H9 (cell line): Measurements from ENCODE around the gene BCAR1. TPM values are rescaled to one million over a fixed set of nuclear protein-coding genes. Genes with fewer than 3 reads are reported as not detected.

ENCODE experiments used
- DNase-seq: peaks from one replicate; pipeline ENCODE4 v3.0.0-alpha.2; 2017
- H2AFZ ChIP-seq: one replicate; pipeline ENCODE4 v1.6.1; 2013; ENCODE audit warnings: mild to moderate bottlenecking, low read length, control low read depth, moderate library complexity
- H2AK5ac ChIP-seq: 2 replicates; pipeline ENCODE4 v1.6.1; 2013; ENCODE audit warnings: low read length, control low read depth, mixed read lengths; ENCODE audit not compliant: insufficient read length
- H2BK120ac ChIP-seq: one replicate; pipeline ENCODE4 v1.6.1; 2013; ENCODE audit warnings: low read depth, mild to moderate bottlenecking, low read length, control low read depth, inconsistent platforms; ENCODE audit not compliant: poor library complexity, severe bottlenecking
- H2BK12ac ChIP-seq: 2 replicates; pipeline ENCODE4 v1.6.1; 2013; ENCODE audit warnings: low read length, control low read depth, mixed read lengths, low read depth; ENCODE audit not compliant: insufficient read length
- H2BK15ac ChIP-seq: 2 replicates; pipeline ENCODE4 v1.6.1; 2013; ENCODE audit warnings: low read depth, low read length, control low read depth
- H2BK20ac ChIP-seq: one replicate; pipeline ENCODE4 v1.6.1; 2013; ENCODE audit warnings: low read depth, mild to moderate bottlenecking, low read length, control low read depth, inconsistent platforms; ENCODE audit not compliant: poor library complexity, severe bottlenecking
- H2BK5ac ChIP-seq: 2 replicates; pipeline ENCODE4 v1.6.1; 2013; ENCODE audit warnings: low read length, control low read depth, mixed read lengths; ENCODE audit not compliant: insufficient read length
- H3K14ac ChIP-seq: 2 replicates; pipeline ENCODE4 v1.6.1; 2013; ENCODE audit warnings: low read length, control low read depth; ENCODE audit not compliant: insufficient read depth
- H3K18ac ChIP-seq: 2 replicates; pipeline ENCODE4 v1.6.1; 2013; ENCODE audit warnings: low read depth, mild to moderate bottlenecking, mixed read lengths, low read length, control low read depth; ENCODE audit not compliant: insufficient read length
- H3K23ac ChIP-seq: 2 replicates; pipeline ENCODE4 v1.6.1; 2013; ENCODE audit warnings: low read length, control low read depth, mixed read lengths, low read depth; ENCODE audit not compliant: insufficient read length
- H3K23me2 ChIP-seq: 2 replicates; pipeline ENCODE4 v1.6.1; 2013; ENCODE audit warnings: low read depth, mild to moderate bottlenecking, mixed read lengths, low read length, control low read depth; ENCODE audit not compliant: insufficient read length, poor library complexity, severe bottlenecking
- H3K27ac ChIP-seq: 2 replicates; pipeline ENCODE4 v1.5.1; 2013; ENCODE audit warnings: low read length, control low read depth, mixed read lengths, low read depth; ENCODE audit not compliant: insufficient read length
- H3K27me3 ChIP-seq: 2 replicates; pipeline ENCODE4 v1.6.1; 2013; ENCODE audit warnings: low read length, control low read depth, inconsistent platforms; ENCODE audit not compliant: insufficient read depth
- H3K4ac ChIP-seq: 2 replicates; pipeline ENCODE4 v1.6.1; 2013; ENCODE audit warnings: low read depth, mild to moderate bottlenecking, control low read depth, inconsistent platforms, low read length, moderate library complexity
- H3K4me1 ChIP-seq: 2 replicates; pipeline ENCODE4 v1.6.1; 2013; ENCODE audit warnings: low read length, control low read depth, inconsistent platforms; ENCODE audit not compliant: insufficient read depth
- H3K4me2 ChIP-seq: 2 replicates; pipeline ENCODE4 v1.6.1; 2013; ENCODE audit warnings: low read length, control low read depth, mixed read lengths; ENCODE audit not compliant: insufficient read length, insufficient read depth
- H3K56ac ChIP-seq: 2 replicates; pipeline ENCODE4 v1.6.1; 2013; ENCODE audit warnings: low read depth, mild to moderate bottlenecking, mixed read lengths, low read length, control low read depth; ENCODE audit not compliant: insufficient read length
- H3K79me1 ChIP-seq: 2 replicates; pipeline ENCODE4 v1.6.1; 2013; ENCODE audit warnings: low read depth, mild to moderate bottlenecking, moderate library complexity, low read length, control low read depth, inconsistent platforms; ENCODE audit not compliant: insufficient read depth, poor library complexity, severe bottlenecking
- H3K79me2 ChIP-seq: 2 replicates; pipeline ENCODE4 v1.6.1; 2013; ENCODE audit warnings: low read length, control low read depth, inconsistent platforms; ENCODE audit not compliant: insufficient read depth
- H3K9ac ChIP-seq: 2 replicates; pipeline ENCODE4 v1.6.1; 2013; ENCODE audit warnings: low read length, control low read depth, mixed read lengths; ENCODE audit not compliant: insufficient read length; ENCODE audit errors: extremely low read depth
- H3K9me3 ChIP-seq: one replicate; pipeline ENCODE4 v1.6.1; 2013; ENCODE audit warnings: low read depth, low read length, inconsistent platforms; ENCODE audit not compliant: control insufficient read depth
- H3T11ph ChIP-seq: one replicate; pipeline ENCODE4 v1.6.1; 2013; ENCODE audit warnings: mild to moderate bottlenecking, low read length, control low read depth, inconsistent platforms
- H4K20me1 ChIP-seq: one replicate; pipeline ENCODE4 v1.6.1; 2013; ENCODE audit not compliant: control insufficient read depth, insufficient read length, insufficient read depth
- H4K5ac ChIP-seq: 2 replicates; pipeline ENCODE4 v1.6.1; 2013; ENCODE audit warnings: low read depth, mild to moderate bottlenecking, mixed read lengths, low read length, control low read depth; ENCODE audit not compliant: insufficient read length
- H4K8ac ChIP-seq: replicated peaks from 2 replicates; pipeline ENCODE4 v1.6.1; 2013; ENCODE audit warnings: low read length, control low read depth, mixed read lengths, low read depth; ENCODE audit not compliant: insufficient read length
- H4K91ac ChIP-seq: 2 replicates; pipeline ENCODE4 v1.6.1; 2013; ENCODE audit warnings: low read depth, mild to moderate bottlenecking, moderate library complexity, mixed read lengths, low read length, control low read depth; ENCODE audit not compliant: insufficient read length
- H3K27ac Mint-ChIP-seq, 3 experiments: 2 replicates in 2 of 3; 3 replicates in 1 of 3; pipeline ENCODE4 v1.8.0; 2020 to 2021; ENCODE audit warnings: mixed read lengths in 3 of 3, mild to moderate bottlenecking in 1 of 3, moderate library complexity in 1 of 3
- H3K27me3 Mint-ChIP-seq: 2 replicates; pipeline ENCODE4 v1.8.0; 2021; ENCODE audit warnings: low read depth, mild to moderate bottlenecking, moderate library complexity, mixed read lengths
- H3K36me3 Mint-ChIP-seq, 3 experiments: 2 replicates in 2 of 3; 3 replicates in 1 of 3; pipeline ENCODE4 v1.8.0; 2020 to 2021; ENCODE audit warnings: low read depth in 3 of 3, mixed read lengths in 3 of 3; ENCODE audit not compliant: insufficient read depth in 1 of 3
- H3K4me1 Mint-ChIP-seq, 2 experiments: 2 replicates each; pipeline ENCODE4 v1.8.0; 2020; ENCODE audit warnings: mixed read lengths in 2 of 2
- H3K4me3 Mint-ChIP-seq, 2 experiments: 2 replicates in 1 of 2; 3 replicates in 1 of 2; pipeline ENCODE4 v1.8.0; 2020 to 2021; ENCODE audit warnings: mild to moderate bottlenecking in 2 of 2, mixed read lengths in 2 of 2, moderate library complexity in 1 of 2
- H3K9me3 Mint-ChIP-seq, 2 experiments: 2 replicates in 1 of 2; 3 replicates in 1 of 2; pipeline ENCODE4 v1.8.0; 2020; ENCODE audit warnings: mild to moderate bottlenecking in 2 of 2, mixed read lengths in 2 of 2, moderate library complexity in 1 of 2
- CTCF ChIP-seq: fragments of 200-600 bp; sonication (generic); conservative IDR thresholded peaks from 3 replicates; pipeline ENCODE4 v1.8.0; 2021; ENCODE audit warnings: antibody characterized with exemption, mild to moderate bottlenecking
- WGBS: extraction: QIAGEN DNeasy Blood & Tissue Kit; methylation state at CpG from one replicate; pipeline ENCODE4 v1.1.7; 2013; ENCODE audit warnings: missing lambda C conversion rate, low lambda C conversion rate, mixed read lengths; ENCODE audit not compliant: insufficient read length; ENCODE audit errors: extremely low coverage; 5-methylcytosine and 5-hydroxymethylcytosine counted together
- total RNA-seq: library from RNA; stranded (reverse); gene quantifications from 2 replicates; pipeline ENCODE4 v1.2.1, GENCODE V29; 2021

BCAR1 gene
- total RNA-seq, 1 experiment from 2014 or later, result 97.1 TPM

- H3K36me3 Mint-ChIP-seq, result peaks cover 31 to 43% (median 38%) of the 10 kb centered on the region in 3 experiments; a peak in 6 of 7 replicates
- Histone ChIP-seq H3K79me2 (peaks cover 45% of the 10 kb centered on the region; the same call in 1 of the 2 replicates), H3T11ph (no peak overlapping the region), H2BK20ac (no peak overlapping the region), H4K5ac (no peak overlapping the region), H3K9me3 (no peaks in the 10 kb centered on the region), H4K91ac (peak overlapping the region; percentile 70), H3K9ac (no peak overlapping the region), H3K27ac (no peak overlapping the region), H3K4me1 (peaks cover 2% of the 10 kb centered on the region; the same call in 1 of the 2 replicates), H3K27me3 (no peaks in the 10 kb centered on the region), H2BK5ac (no peak overlapping the region), H2BK15ac (no peak overlapping the region), H4K20me1 (no peaks in the 10 kb centered on the region), H2AK5ac (no peak overlapping the region), H2BK120ac (no peak overlapping the region), H3K4me2 (no peak overlapping the region), H3K79me1 (peaks cover 9% of the 10 kb centered on the region), H3K56ac (no peak overlapping the region), H3K23me2 (no peaks in the 10 kb centered on the region), H3K4ac (0 out of 2 replicates have a peak overlapping the region, but pooled peaks have one; percentile 2), H3K18ac (peak overlapping the region; percentile 36), H2BK12ac (no peak overlapping the region), H3K14ac (peak overlapping the region; percentile 60), H2AFZ (no peak overlapping the region), H4K8ac (no peak overlapping the region), H3K23ac (no peak overlapping the region)
- no peak for DNase-seq
- no peaks in the 10 kb centered on the region; the same call in 1 of the 2 replicates for H3K27me3 Mint-ChIP-seq
- H3K4me3 Mint-ChIP-seq, result peak overlapping the region; percentile 21 to 38; a peak in 2 of 5 replicates
- peak overlapping the region; percentile 90 to 99 (median 97) for H3K27ac Mint-ChIP-seq
- H3K9me3 Mint-ChIP-seq, result no peaks in the 10 kb centered on the region
- WGBS, result no CpG with 5 or more reads among the region's 7 CpGs
- peaks cover 41 to 48% of the 10 kb centered on the region in 2 experiments for H3K4me1 Mint-ChIP-seq
- 0 out of 3 replicates have a peak, but pooled peaks have one; percentile 10 for TF ChIP-seq CTCF
Measured at GRCh38 chr16:75244225-75244809, 7.1 kb downstream of the BCAR1 start.
